CD1c-positive myeloid dendritic cell (primary cell): ENCODE measurements around the gene ACTN1.

Experiments used
- DNase-seq: peaks from one replicate; pipeline ENCODE4 v3.0.0-alpha.2; 2016; ENCODE audit errors: extremely low spot score

Gene ACTN1

DNA sequence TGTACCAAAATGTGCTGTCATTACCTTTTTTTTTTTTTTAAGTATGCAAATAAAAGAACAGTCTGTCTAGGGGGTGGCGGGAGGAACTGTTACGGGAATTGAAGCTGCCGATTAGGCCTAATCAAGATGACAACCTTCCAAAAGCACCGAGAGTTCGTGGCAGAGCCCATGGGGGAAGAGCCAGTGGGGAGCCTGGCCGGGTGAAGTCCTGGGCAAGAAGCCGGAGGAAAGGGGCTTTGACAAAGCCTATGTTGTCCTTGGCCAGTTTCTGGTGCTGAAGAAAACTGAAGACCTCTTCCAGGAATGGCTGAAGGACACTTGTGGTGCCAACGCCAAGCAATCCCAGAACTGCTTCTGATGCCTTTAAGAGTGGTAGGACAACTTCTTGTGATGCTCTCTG, 42.6 kb downstream of the ACTN1 start:
- DNase-seq = no peak

DNA sequence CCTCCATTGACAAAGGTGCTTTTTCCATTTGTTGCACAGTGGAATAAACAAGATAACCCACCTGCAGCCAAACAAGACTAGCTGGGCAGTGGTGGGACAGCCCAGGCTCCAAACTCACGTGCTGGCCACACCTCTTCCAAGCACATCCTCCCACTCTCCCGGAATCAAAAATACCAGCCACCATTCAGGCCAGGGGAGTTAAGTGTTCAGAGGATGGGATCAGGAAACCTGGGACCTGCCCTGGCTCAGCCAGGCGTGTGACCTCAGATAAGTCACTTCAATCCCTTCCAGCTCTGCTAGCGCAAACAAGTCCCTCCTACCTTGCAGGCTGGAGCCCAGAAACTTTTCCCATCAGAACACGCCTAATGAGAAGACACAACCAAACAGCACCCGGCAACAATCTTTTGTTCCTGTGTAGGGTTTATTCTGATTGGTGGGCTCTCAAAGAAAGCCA, 43.3 kb downstream of the ACTN1 start:
- no peak for DNase-seq

DNA sequence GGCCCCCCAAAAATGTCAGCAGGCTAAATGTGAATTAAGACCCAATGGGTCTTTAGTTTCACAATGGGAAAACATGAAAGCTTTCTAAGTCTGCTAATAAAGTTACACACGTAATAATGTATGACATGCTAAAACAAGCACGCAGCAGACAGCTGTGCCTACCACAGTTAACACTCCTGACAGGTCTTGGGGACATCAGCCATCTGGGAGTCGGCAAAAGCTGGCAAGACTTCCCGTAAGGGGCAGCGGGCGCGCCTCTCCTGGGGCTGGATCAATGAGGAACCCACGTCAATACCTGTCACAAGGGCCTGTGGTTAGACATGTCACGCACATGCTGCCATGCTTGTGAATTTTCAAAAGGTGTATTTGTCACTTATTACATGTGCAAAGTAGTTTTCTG, 45.0 kb downstream of the ACTN1 start:
- no peak for DNase-seq

DNA sequence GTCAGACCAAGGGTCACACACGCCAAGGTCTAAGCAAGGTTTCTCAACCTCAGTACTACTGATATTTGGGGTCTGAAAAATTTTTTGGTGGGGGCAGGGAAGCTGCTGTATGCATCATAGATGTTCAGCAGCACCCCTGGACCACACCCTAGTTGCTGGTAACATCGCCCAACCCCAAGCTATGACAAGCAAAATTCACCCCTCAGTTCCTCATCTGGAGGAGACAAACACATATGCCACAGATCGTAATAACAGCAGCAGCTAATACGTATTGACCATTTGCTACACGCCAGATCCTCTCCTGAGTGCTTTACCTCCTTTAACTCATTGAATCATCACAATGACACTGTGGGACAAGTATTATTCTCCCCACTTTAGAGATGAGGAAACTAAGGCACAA, 46.4 kb downstream of the ACTN1 start:
- peak; percentile 66 for DNase-seq

DNA sequence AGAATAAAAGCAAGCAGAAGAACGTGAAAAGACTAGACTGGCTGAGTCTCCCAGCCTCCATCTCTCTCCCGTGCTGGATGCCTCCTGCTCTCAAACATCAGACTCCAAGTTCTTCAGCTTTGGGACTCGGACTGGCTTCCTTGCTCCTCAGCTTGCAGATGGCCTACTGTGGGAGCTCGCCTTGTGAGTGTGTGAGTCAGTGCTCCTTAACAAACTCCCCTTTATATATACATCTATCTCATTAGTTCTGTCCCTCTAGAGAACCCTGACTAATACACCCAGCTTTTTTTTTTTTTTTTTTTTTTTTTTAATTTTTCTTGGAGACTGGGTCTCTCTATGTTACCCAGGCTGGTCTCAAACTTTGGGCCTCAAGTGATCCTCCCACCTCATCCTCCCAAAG, 46.9 kb downstream of the ACTN1 start:
- no peak for DNase-seq

DNA sequence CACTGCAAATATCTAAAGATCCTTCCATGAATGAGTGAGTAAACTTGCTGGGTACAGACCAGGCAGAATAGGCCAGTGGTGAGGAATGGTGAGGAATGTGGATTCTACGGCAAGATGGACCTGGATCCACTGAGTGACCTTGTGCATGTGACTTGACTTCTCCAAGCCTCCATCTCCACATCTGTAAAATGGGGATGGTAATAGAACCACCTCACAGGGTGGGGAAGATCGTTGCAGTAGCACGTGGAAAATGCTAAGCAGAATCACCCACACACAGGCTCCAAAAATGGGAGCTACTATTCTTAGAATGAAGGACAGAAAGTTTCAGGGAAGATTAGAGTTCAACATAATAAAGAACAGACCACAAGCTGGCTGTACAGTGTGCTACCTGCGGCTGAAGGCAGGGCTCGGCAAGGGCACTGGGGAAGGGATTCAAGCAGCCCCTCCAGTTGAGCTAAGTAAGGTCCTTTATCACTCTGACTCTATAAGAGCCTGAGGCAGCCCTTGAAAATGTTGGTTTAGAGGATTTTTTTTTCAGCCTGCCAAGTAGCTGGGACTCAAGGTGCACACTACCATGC, 47.5 kb downstream of the ACTN1 start:
- no peak for DNase-seq

DNA sequence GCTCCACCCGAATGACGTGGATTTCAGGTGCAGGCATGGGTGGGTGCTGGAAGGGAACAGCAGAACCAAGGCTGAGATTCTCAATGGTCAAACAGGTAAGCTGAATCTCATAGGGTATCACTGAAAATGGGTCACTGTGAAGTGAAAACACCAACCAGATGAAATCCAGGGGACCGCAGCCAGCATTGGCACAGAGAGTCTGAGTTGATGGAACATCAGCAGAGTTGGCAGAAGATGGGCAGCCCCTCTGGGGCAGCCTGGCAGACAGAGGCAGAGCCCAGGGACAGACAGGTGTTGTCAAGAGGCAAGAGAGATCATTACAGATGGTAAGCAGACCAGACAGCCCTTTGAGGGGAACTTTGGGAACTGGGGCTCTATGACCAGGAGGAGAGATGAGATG, 48.0 kb downstream of the ACTN1 start:
- no peak for DNase-seq

DNA sequence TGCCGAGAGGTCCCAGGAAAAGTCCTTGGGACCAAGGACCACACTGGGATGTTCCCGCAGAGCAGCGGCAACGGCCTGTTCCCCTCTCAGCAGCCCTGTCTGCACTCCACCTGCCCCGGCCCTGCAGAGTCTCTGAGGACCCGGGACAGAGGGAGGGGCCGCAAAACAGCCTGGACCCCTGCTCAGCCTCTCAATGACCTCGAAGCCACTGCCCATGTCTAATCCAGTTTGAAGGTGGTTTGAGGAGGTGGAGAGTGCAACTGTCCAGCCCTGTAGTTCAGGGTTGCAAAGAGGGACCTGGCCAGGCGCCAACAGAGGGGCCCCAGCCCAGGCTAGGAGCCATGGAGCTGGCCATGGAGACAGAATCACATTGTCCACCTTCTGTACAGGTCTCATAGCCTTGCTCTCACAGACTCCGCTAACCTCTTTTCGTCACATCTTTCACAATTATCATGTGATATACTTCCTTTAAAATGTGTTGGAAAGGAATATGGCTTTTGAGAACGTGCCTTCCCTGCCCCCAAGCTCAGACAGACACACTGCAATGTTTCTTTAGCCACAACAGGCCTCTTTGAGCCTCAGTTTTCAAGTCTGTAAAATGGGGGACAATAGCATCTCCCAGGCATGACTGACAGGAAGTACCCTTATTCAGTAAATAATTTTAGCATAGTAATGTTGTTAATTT, 49.3 kb downstream of the ACTN1 start:
- DNase-seq = peak; percentile 80

DNA sequence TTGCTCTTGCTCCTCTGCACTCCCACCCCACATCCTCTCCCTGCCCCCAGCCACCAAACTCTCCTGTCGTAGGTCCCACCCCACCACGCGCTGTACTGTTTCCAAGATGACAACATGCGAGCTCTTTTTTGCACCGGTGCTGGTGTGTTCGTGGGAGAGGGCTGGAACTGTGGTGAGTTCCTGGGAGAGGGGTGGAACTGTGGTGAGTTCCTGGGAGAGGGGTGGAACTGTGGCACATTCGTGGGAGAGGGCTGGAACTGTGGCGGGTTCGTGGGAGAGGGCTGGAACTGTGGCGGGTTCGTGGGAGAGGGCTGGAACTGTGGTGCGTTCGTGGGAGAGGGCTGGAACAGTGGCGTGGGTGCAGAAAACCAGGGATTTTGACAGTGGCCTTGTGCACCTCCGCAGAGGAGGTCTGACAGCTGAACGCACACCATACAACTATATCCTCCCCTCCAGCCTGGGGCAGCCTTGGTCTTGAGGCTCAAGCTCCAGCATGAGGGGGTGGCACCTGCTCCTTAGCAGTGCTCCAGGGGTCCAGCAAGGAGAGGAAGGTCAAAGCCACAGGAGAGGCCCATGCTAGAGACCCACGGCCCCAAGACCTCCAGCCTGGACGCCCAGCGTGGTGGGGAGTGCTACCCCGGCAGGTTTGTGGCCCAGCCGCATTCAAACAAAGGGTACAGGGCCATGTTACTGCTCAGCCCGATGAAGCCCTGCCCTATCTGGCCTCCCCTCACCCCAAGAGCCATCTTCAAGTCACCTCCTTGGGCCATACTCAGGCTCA, 50.1 kb downstream of the ACTN1 start:
- no peak for DNase-seq

DNA sequence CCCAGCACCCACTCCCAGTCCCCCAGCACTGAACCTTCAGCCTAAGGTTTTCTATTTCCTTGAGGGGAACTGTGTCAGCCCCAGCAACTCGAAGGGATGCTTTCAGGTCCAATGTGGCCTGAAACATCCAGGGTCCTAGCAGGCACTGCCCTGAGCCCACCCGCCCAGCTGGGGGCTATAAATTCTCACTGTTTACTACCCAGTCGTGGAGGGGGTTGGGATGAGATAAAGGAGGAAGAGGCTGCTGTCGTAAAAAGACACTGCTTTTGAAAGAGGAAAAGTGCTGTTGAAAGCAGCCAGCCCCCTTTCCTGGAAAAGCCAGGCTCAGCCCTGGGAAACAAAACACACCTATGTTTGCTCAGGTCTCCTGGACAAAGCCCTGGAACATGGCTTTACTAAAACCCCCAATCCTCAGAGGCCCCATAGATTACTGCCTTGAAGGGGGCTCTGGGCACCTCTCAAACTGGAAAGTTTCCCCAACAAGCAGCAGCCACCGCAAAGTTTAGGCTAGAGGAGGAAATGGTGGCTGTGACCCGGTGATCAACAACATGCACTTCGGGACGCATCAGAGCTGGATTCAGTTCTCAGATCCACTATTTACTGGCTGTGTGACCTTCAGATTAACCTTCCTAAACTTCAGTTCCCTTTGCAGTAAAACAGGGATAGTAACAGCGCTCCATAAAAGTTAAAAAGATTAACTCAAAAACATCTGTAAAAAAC, 51.0 kb downstream of the ACTN1 start:
- peak; percentile 55 for DNase-seq

DNA sequence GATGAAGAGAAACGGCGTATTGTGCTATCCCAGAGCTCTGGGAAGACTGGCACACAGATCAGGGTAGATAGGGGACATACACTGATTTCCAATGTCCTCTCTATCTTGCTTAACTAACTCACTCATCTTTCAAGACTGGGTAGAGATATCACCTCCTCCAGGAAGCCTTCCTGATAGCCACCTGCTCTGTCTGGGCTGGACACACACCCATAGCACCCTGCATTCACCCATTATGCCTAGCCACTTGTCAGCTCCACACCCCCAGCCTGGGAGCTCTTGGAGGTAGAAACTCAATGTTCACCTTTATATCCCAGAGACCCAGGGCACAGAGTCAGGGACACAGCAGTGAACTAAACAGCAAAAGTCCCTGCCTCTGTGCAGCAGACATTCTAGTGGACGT, 52.0 kb downstream of the ACTN1 start:
- DNase-seq = no peak

DNA sequence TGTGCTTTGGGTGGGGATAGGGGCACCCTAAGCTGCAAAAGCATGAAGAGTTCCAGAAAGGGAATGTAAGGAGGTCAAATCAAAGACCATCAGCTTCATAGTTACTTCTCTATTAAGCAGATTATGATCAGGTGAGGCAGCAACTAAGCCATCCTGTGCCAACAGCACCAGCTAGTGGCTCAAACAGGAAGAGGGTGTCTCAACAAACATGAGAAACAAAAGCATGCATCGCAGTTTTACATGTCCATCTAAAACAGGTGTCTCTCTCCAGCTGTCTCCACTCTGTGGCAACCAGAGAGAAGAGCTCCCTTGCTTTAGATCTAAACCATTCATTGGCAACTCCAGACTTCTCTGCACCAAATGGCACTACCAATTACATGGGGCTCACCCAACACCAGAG, 52.9 kb downstream of the ACTN1 start:
- DNase-seq = no peak

DNA sequence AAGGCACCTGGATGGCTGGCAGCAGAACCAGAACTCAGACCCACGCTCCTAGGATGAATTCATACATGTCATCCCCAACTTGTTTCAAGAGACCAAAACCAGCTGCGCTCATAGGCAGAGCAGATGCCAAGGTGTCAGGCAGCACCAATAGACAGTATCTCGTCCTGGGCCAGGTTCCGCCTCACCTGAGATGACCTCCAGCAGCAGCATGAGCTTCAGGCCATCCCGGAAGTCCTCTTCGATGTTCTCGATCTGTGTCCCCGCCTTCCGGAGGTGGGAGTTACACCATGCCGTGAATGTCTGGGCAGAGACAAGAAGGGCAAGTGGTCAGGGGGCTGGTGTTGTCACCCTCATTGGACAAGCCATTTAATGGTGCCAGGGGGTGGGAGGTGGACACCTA, 53.7 kb downstream of the ACTN1 start:
- DNase-seq = no peak

DNA sequence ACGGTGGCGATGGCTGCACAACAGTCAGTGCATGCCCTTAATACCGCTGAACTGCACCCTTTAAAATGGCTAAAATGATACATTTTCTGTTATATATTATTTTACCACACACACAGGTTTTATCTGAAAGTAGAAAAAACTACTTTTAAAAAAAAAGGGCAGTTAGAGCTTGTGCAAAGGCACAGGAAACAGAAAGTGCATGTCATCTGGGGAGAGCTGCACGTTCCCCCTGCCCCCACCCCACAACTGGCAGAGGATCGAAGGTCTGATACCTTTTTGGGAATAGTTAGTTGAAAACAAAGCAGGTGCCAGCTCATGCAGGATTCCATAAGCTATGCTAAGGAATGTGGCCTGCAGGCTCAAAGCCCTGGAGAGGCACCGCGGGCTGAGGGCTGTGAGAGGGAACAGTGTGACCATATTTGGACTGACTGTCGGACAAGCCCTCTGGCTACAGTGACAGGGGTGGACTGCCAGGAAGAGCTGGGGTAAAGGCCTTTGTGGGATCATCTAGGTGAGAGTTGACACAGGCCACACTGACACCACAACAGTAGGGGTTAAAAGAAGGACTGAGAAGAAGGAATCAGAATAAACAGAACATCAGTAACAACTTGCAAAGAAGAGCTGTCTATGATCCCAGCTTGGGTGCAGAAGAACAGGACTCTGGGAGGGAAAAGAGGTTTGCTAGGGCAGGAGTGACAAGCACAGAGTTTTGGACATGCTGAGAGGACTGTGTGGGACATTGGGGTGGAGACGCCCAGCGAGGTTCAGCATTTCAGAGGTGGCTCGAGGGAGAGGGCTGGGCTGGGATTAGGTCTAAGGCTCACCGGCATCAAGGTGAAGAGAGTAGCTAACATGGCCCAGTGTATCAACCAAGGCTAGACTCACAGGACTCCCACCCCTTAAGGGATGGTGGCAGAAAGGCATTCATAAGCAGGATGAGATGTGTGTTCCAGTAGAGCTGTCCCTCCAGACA, 54.6 kb downstream of the ACTN1 start:
- no peak for DNase-seq

DNA sequence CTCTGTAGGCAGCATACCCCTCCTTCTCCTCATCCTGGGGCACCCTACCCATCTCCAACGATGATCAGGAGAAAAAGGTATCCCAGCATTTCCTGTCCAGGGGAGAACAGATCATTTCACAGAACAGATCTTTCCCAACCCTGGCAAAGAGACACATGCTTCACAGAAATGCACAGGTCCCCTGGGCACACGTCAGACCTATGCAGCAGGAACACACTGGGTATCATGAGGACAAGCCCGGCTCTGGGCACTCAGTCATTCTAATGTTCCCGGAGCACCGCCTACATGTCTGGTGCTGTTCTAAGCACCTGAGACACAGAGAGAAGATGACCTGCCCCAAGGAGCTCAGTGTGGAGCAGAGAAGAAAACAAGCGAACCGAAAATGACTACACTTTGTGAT, 56.2 kb downstream of the ACTN1 start:
- no peak for DNase-seq

DNA sequence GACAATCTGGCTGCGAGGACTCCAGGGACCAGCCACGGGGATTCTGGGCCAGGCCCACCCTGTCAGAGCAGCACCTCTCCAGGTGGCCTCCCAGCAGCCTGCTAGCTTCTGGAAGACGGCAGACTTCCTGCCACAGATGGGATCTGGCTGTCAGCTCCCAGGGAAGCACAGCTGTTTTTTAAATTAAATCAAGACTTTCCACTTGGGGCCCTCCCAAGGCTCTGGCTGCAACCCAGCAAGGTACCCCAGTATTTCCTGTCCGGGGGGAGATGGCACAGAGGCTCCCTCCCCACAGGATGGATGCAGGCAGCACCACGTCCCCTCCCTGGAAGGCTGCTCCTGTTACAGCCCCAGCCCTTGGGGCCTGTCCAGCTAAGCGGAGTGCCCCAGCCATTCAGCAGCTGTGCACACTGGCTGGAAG, 56.9 kb downstream of the ACTN1 start:
- no peak for DNase-seq

DNA sequence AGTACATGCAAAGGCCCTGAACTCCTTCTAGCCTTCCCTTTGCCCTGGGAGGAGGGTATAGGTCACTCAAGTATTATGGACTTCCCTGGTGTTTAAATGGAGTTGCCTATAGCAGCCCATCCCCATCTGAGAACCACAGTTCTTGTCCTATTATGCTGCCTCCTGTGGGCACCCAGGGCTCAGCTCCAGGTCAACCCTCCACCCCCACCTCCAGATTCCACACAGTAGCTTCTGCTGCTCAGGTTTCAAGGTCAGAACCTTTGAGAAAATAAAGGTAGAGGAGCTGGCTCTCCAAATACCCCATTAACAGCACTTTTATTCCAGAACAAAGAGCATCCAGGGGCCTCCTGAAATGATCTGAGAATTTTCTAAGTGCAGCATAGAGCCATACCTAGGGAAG, 57.4 kb downstream of the ACTN1 start:
- no peak for DNase-seq

DNA sequence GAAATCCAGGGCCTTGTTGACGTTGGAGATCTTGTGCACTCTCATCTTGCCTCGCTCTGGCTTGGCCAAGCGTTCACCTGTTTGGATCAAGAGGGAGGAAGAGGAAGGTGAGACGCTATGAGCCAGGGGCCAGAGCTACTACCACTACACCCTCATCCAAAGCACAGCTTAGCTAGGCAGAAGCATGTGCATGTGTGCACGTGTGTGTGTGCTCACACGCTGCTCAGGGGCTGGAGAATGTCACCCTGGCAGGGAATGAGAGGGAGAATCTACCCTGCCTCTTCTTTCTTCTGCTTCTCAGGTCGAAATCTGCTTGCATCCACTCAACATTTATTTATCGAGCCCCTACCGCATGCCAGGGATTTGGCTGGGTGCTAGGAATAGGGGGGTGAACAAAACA, 58.1 kb downstream of the ACTN1 start:
- DNase-seq = no peak

DNA sequence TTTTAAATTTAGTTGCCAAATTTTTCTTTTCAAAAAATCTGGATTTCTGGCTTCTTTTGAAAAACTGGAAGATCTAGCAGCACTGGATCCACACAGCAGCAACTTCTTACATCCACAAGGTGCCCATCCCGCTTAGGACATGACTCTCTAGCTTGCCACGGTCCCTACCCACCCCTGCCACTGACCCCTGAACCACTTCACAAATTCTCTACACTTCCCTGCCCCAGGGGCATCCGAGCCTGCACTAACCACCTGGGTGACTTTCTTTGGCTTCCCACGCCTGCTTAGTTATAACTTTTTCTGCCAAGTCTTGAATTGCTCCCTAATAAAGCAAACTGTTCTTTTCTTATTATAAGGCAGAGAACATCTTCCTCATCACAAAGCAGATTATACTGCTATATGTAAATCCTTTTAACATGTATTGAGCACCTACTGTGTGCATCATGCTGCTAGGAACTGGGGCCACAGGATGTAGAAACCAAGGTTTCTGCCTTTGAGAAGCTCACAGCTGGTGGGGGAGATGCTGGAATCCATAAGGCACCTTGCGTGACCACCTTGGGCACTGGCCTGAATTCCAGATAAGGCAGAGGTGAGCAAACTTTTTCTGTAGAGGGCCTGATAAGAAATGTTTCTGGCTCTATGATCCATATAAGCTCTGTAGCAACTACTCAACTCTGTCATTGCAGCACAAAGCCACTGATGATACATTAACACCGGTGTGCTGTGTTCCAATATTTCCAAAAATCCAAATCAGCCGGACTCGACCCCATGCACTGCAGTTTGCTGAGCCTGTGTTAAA, 59.8 kb downstream of the ACTN1 start:
- DNase-seq = no peak

DNA sequence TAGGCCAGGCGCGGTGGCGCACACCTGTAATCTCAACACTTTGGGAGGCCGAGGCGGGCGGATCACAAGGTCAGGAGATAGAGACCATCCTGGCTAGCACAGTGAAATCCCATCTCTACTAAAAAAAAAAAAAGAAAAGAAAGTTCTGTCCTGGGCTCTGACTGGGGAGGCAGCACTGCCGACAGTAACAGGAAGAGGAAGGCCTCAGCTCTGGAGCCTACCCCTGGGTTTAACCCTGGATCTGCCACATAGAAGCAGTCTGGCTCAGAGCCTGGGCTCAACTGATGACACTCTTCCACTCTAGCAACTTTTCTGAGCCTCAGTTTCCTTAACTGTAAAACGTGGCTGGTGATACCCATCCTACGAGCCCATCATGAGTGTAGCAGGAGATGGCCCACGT, 60.5 kb downstream of the ACTN1 start:
- no peak for DNase-seq
